NCI-H1417 treated with DMSO at 0.1 percent for 48 hours (cell line): ENCODE measurements around the gene FBN2.
"Not testable (repeated sequence)": the region's sequence is repeated elsewhere in the genome, so short reads cannot be mapped to it uniquely, and the experiment has no call there.

Experiments
- DNase-seq: peaks from one replicate; lab custom pipeline; 2025; lab: John Stamatoyannopoulos, UW

The FBN2 gene

GRCh38 chr5:128426090-128426534, 111.9 kb downstream of the FBN2 start:
- DNase-seq: no peak

GRCh38 chr5:128424646-128425045, 113.4 kb downstream of the FBN2 start:
- DNase-seq: no peak

GRCh38 chr5:128422612-128423011, 115.4 kb downstream of the FBN2 start:
- DNase-seq: no peak

- DNase-seq: no peak
Observed at GRCh38 chr5:128414469-128414868, 123.6 kb downstream of the FBN2 start.

DNA sequence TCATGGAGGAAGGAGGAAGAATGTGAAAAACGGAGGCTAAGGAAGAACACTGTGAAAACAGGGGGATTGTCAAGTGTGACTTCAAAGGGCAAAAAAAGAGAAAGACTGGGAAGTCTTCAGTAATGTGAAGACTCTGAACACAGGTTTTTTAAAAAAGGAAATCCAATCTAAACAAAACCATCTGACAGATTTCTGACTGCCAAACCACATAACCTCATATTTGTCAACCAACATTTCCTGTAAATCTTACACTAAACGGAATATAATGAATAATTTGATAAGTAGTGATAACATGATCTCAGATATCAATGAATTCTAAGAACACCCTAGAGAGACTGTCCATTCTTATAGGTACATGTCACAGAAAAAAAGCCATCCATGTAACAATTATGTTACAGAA, 124.7 kb downstream of the FBN2 start:
- DNase-seq: no peak

GRCh38 chr5:128412145-128412930, 125.7 kb downstream of the FBN2 start:
- DNase-seq: no peak

DNA sequence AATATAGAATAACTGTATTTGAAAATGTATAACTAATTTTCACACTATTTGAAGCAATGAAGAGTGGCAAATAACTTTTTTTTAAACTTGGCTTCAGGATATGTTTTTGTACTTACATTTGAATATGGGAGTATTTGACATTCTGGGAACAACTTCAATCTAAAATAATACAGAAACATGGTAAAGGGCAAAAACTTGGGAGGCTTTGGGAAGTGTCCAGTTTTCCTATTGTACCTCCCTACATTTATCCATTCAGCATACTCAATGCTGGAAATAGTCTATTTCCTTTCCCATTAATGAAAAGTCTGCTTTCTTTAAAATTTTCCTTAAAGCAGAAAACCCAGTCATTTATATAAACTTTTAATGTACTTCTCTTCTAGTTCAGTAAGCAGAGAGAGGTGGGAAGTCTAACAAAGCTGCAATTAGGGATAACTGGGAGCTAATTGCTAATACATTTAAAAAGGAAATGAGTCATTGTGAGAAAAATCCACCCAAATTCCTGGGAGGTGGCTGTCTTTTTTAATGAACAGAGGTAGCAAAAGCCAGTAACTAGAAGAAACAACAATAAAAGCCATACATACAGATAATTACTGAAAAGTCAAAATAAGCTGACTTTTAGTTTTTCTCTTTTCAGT, 128.8 kb downstream of the FBN2 start:
- DNase-seq: no peak

GRCh38 chr5:128408622-128409021, 129.4 kb downstream of the FBN2 start:
- no peak for DNase-seq

DNA sequence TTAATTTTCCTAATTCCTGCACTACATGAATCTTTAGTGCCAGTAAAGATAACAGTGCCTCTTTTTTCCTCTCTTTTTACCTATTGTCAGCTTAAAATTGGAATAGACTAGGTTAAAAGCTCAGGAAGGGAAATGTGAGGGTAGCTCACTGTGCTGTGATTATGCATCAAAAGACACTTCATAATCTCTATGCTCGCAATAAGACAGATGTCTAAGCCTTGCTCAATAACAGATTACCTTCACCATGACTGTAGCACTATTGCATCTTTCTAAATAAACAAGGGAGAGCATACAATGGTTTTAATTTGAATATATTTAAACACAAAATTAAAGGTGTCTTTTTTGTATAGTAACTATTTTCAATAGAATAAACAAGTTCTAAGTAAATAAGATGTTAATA, 130.1 kb downstream of the FBN2 start:
- no peak for DNase-seq

DNA sequence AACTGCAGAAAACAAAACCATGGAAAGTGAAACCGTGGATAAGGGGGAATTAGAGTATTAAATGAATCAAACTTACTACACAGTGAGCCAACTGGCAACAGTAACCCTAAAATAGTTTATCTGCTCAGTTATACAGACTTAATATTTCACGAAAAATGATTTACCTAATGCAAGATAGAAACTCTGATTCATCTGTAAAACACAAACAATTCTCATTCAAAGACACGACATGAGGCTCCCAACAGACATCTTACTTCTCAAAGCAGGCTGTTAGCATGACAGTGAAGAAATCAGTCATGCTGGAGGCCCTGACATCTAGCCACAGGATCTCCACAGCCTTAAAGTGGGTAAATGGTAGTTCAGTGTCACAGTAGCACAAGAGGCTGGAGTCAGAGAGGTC, 131.2 kb downstream of the FBN2 start:
- no peak for DNase-seq

DNA sequence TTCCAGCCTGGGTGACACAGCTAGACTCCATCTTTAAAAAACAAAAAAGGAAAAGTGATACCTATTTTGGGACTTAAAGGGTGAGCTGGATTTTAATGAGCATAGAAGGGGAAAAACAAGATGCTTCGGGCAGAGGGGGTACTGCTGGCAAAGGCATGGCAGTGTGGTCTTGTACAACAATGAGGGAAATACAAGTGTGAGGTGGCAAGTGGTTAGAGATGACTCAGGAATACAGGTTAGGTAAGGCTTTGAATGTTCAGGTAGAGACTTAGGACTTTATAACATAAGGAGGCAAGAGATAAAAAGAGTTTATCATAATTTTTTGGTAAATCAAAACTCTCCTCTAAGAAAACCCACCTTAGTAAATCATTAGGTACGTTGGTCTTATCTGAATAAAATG, 132.9 kb downstream of the FBN2 start:
- DNase-seq: no peak

DNA sequence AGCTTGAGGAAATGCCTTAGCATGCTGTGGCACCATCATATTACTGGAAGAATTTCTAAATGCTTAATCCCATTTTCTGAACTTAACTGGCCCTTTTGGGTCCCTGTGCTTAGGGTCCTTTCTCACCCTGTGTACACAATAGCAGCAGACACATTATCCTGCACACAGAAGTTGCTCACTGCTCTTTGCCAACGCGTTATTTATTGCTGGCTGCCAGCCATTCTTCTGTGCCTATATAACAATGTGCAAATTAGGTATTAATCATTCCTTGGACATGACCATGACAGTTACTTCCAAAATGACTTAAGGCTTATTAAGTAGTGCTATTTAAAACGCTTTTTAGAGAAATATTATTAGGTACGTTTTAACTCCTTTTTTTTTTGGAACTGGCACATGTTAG, 134.7 kb downstream of the FBN2 start:
- no peak for DNase-seq

DNA sequence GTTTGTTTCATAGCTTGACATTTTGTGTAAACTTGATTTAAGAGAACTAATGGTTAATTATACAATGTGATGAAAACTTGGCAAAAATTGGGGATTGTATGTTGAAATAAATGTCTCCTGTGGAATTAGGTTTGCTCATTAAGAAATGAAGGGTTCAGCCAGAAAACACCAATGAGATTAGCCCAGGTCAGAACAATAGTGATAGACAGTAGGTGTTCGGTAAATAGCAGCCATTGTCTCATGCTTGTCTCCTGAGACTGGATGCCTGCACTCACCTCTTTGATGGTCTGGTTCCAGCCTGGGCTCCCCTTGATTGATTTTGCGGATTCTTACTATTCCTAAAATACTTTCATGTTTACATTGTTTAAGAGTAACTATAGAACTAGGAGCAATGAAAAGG, 135.5 kb downstream of the FBN2 start:
- DNase-seq: no peak

DNA sequence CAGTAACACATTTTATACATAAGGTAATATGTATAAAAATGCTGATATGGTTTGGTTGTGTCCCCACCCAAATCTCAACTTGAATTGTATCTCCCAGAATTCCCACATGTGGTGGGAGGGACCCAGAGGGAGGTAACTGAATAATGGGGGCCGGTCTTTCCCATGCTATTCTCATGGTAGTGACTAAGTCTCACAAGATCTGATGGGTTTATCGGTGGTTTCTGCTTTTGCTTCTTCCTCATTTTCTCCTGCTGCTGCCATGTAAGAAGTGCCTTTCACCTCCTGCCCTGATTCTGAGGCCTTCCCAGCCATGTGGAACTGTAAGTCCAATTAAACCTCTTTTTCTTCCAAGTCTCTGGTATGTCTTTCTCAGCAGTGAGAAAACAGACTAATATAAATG, 137.3 kb downstream of the FBN2 start:
- DNase-seq: not testable (repeated sequence)

DNA sequence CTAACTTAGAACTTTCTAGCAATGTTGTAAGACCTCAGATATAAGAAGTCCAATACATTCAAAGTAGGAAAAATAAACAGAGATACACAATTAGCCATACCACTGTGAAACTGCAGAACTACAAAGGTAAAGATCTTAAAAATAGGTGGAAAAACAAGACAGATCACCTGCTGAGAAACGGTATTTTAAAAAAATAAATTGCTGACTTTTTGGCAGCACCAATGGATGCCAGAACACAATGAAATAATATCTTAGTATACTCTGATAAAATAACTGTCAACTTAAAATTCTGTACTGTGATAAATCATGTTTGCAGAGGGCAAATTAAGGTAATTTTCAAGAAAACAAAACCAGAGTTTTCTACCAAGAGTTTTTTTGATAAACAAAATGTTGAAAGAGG, 138.9 kb downstream of the FBN2 start:
- DNase-seq: no peak

- DNase-seq: no peak
Observed at GRCh38 chr5:128397876-128398275, 140.2 kb downstream of the FBN2 start.

DNA sequence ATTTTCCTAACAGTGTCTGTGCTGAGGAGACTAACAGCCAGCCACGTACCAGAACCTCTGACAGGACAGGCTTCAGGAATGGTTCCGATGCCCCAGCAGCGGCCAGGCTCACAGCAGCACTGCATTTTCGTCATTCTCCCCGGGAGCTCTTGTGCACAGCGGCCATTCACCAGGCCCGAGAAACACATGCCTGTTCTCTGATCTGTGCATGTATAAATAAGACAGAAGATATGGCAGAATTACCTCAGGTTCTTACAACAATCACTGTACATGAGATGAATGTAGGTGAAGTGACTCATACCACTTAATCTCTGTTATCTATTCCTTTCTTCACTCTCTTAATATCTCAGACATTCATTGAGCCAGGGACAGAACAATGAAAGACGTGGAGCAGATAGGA, 143.0 kb downstream of the FBN2 start:
- no peak for DNase-seq

- no peak for DNase-seq
Observed at GRCh38 chr5:128384068-128384467, 154.0 kb downstream of the FBN2 start.

GRCh38 chr5:128380337-128380736, 157.7 kb downstream of the FBN2 start:
- DNase-seq: no peak

GRCh38 chr5:128378632-128379031, 159.4 kb downstream of the FBN2 start:
- no peak for DNase-seq

- DNase-seq: no peak
Observed at GRCh38 chr5:128378196-128378595, 159.8 kb downstream of the FBN2 start.

- no peak for DNase-seq
Observed at GRCh38 chr5:128376577-128376976, 161.5 kb downstream of the FBN2 start.

- no peak for DNase-seq
Observed at GRCh38 chr5:128366147-128366546, 171.9 kb downstream of the FBN2 start.

DNA sequence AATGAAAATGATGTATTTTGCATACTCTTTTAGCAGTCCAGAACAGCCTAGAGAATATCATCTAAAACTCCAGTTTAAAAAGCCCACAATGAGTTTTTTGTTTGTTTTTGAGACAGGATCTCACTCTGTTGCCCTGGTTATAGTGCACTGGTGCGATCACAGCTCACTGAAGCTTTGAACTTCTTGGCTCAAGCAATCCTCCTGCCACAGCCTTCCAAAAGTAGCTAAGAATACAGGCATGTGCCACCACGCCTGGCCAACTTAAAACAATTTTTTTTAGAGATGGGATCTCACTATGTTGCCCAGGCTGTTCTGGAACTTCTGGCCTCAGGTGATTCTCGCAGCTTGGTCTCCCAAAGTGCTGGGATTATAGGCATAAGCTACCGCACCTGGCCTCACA, 175.7 kb downstream of the FBN2 start:
- no peak for DNase-seq
